Measurements from ENCODE around the gene TLE1. TPM values are rescaled to one million over a fixed set of nuclear protein-coding genes. Genes with fewer than 3 reads are reported as not detected.

TLE1 gene
- total and polyA plus RNA-seq, 9 of the 15 experiments (the other 6 are each of a cell fraction or from before 2014, with no cell fraction given), result 0.11 TPM; not detected in 8

GRCh38 chr9:81609782-81610739, 79.3 kb downstream of the TLE1 start:
- ATAC-seq, result no peak
- no peak for FAIRE-seq
- no peaks in the 10 kb centered on the region for H3K79me2 ChIP-seq (ENCODE audit: control insufficient read depth, insufficient read depth, low read length)

More at GRCh38 chr9:81609782-81610739, 79.3 kb downstream of the TLE1 start:
- Histone ChIP-seq H3K4me1 (replicated peaks in 1 of 2; ENCODE audit: control insufficient read depth in 2 of 2, insufficient read depth in 2 of 2, low read length in 2 of 2) (no peaks in the 10 kb centered on the region), H3K36me3 (ENCODE audit: control insufficient read depth, insufficient read depth, low read length) (no peaks in the 10 kb centered on the region), H4K20me1 (replicated peaks; ENCODE audit: control insufficient read depth, insufficient read depth, low read length) (no peaks in the 10 kb centered on the region), H3K9me3 (replicated peaks; ENCODE audit: control insufficient read depth, insufficient read depth, low read depth, low read length) (no peaks in the 10 kb centered on the region), H3K27ac (ENCODE audit: extremely low read depth, low read depth, low read length) (no peak overlapping the region), H3K4me3 (no peak overlapping the region), H3K9ac (ENCODE audit: insufficient read depth in 1 of 2, low read depth in 2 of 2, low read length in 2 of 2) (no peak overlapping the region), H3K4me2 (ENCODE audit: insufficient read depth, low read length) (no peak overlapping the region), H2AFZ (ENCODE audit: low read depth, low read length) (no peak overlapping the region), H3K27me3 (ENCODE audit: control insufficient read depth in 2 of 2, insufficient read depth in 2 of 2, low read length in 2 of 2) (no peaks in the 10 kb centered on the region), H3K9me1 (ENCODE audit: control insufficient read depth, insufficient read depth, low read length) (no peaks in the 10 kb centered on the region)
- POLR2A ChIA-PET, result no interaction called here
- intact Hi-C loops (cut with micrococcal nuclease), result no loop called here
- BruUV-seq (replicated peaks), result no TSS peak
- no peak for DNase-seq (ENCODE audit: extremely low read depth in 1 of 4, low spot score in 3 of 4)
- in situ Hi-C loops (cut with MboI), result no loop called here
- CTCF ChIA-PET (ENCODE audit: low intra/inter-chr PET ratio), result no interaction called here
- WGBS (ENCODE audit: insufficient coverage, low coverage, missing lambda C conversion rate), result 0% methylated on average over 8 of the region's 8 CpGs
- TF ChIP-seq, protein P1, sequence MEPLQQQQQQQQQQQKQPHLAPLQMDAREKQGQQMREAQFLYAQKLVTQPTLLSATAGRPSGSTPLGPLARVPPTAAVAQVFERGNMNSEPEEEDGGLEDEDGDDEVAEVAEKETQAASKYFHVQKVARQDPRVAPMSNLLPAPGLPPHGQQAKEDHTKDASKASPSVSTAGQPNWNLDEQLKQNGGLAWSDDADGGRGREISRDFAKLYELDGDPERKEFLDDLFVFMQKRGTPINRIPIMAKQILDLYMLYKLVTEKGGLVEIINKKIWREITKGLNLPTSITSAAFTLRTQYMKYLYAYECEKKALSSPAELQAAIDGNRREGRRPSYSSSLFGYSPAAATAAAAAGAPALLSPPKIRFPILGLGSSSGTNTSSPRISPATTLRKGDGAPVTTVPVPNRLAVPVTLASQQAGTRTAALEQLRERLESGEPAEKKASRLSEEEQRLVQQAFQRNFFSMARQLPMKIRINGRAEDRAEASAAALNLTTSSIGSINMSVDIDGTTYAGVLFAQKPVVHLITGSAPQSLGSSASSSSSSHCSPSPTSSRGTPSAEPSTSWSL (CRISPR knock-in tag; IDR thresholded peaks at IDR 0.05; ENCODE audit: borderline replicate concordance), result no peak
- no peak for TF ChIP-seq EGR1 (conservative IDR thresholded peaks at IDR 0.05)
- TF ChIP-seq KHSRP (IDR thresholded peaks at IDR 0.05), result no peak
- no peak for TF ChIP-seq TCF7 (IDR thresholded peaks at IDR 0.05; ENCODE audit: borderline replicate concordance)
- TF ChIP-seq SP1 (CRISPR knock-in tag; IDR thresholded peaks at IDR 0.05), result no peak
- TF ChIP-seq, protein P2, sequence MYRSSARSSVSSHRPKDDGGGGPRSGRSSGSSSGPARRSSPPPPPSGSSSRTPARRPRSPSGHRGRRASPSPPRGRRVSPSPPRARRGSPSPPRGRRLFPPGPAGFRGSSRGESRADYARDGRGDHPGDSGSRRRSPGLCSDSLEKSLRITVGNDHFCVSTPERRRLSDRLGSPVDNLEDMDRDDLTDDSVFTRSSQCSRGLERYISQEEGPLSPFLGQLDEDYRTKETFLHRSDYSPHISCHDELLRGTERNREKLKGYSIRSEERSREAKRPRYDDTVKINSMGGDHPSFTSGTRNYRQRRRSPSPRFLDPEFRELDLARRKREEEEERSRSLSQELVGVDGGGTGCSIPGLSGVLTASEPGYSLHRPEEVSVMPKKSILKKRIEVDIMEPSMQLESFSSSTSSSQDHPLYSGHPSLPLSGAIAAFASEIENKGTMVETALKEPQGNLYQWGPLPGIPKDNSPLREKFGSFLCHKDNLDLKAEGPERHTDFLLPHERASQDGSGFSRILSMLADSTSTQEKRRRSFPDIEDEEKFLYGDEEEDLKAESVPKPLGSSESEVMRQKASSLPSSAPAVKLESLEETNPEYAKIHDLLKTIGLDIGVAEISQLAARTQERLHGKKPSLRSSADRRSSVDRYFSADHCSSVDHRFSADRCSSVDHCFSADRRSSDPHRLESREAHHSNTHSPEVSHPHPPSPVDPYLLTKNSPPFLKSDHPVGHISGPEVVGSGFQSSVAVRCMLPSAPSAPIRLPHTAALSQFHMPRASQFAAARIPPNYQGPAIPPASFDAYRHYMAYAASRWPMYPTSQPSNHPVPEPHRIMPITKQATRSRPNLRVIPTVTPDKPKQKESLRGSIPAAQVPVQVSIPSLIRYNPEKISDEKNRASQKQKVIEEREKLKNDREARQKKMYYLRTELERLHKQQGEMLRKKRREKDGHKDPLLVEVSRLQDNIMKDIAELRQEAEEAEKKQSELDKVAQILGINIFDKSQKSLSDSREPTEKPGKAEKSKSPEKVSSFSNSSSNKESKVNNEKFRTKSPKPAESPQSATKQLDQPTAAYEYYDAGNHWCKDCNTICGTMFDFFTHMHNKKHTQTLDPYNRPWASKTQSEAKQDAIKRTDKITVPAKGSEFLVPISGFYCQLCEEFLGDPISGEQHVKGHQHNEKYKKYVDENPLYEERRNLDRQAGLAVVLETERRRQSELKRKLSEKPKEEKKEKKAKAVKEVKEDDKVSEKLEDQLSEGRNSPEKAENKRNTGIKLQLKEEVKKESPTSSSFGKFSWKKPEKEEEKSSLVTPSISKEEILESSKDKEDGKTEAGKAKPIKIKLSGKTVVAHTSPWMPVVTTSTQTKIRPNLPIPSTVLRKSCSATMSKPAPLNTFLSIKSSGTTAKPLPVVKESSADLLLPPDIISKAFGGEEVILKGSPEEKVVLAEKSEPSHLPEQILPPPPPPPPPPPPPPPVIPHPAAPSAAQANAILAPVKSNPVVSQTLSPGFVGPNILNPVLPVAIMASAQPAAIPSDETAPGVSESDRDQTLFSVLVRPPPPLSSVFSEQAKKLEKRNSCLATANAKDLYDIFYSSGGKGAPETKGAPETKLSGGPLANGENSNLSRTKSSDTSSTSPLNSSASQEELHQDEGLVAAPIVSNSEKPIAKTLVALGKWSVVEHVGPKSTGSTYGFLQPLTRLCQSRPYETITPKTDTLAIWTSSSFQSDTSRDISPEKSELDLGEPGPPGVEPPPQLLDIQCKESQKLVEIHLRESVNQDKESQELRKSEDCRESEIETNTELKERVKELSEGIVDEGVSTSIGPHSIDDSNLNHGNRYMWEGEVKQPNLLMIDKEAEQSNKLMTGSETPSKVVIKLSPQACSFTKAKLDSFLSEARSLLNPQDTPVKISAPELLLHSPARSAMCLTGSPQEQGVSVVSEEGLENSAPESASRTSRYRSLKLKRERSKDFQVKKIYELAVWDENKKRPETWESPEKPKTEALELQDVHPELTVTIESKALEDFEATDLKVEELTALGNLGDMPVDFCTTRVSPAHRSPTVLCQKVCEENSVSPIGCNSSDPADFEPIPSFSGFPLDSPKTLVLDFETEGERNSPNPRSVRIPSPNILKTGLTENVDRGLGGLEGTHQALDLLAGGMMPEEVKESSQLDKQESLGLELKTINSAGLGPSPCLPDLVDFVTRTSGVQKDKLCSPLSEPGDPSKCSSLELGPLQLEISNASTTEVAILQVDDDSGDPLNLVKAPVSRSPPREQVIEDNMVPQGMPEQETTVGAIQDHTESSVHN (IDR thresholded peaks at IDR 0.05; ENCODE audit: borderline replicate concordance in 1 of 2, low read depth in 1 of 2), result no peak
- TF ChIP-seq ZKSCAN8 (CRISPR knock-in tag; IDR thresholded peaks at IDR 0.05), result no peak
- no peak for TF ChIP-seq ZKSCAN1 (IDR thresholded peaks at IDR 0.05; ENCODE audit: low read depth, low read length)
- no peak for TF ChIP-seq SAP30 (IDR thresholded peaks at IDR 0.05; ENCODE audit: borderline replicate concordance, insufficient read depth, low read depth, low read length, poor library complexity, severe bottlenecking)
- no peak for TF ChIP-seq SREBF1 (IDR thresholded peaks at IDR 0.05; ENCODE audit: borderline replicate concordance, low read depth, low read length)
- no peak for TF ChIP-seq EWSR1 (IDR thresholded peaks at IDR 0.05; ENCODE audit: borderline replicate concordance, low read depth, partially characterized antibody)
